CD8-positive, alpha-beta memory T cell (primary cell): ENCODE results near the gene JMY. TPM values are rescaled to one million over a fixed set of nuclear protein-coding genes. Genes with fewer than 3 reads are reported as not detected.

ENCODE experiments used
- CTCF ChIA-PET: fragments of 350-600 bp; sonication (Branson Sonifier 250); formaldehyde crosslinking; loops from one replicate; lab custom pipeline; 2021; ENCODE audit warnings: antibody characterized with exemption; lab: Charles Lee
- POLR2A ChIA-PET: fragments of 350-600 bp; sonication (Branson Sonifier 250); formaldehyde crosslinking; loops from one replicate; lab custom pipeline; 2021; ENCODE audit warnings: antibody characterized with exemption; lab: Charles Lee
- DNase-seq, 5 donors: peaks; one replicate each; pipeline versions ENCODE4 v3.0.0 to v3.0.0-alpha.2; 2020 to 2022; ENCODE audit warnings: mixed read lengths in 1 of 5
- H3K27ac ChIP-seq: one replicate; pipeline ENCODE4 v1.7.0; 2013; ENCODE audit warnings: low read depth, mild to moderate bottlenecking, low read length, moderate library complexity
- H3K27me3 ChIP-seq: 2 replicates; pipeline ENCODE4 v1.7.0; 2013; ENCODE audit warnings: low read length, mild to moderate bottlenecking; ENCODE audit not compliant: insufficient read depth, poor library complexity, severe bottlenecking
- H3K36me3 ChIP-seq: 2 replicates; pipeline ENCODE4 v1.7.0; 2013; ENCODE audit warnings: mild to moderate bottlenecking, low read length, moderate library complexity; ENCODE audit not compliant: insufficient read depth
- H3K4me1 ChIP-seq: 2 replicates; pipeline ENCODE4 v1.7.0; 2013; ENCODE audit warnings: mild to moderate bottlenecking, low read length, moderate library complexity; ENCODE audit not compliant: insufficient read depth
- H3K4me3 ChIP-seq: 2 replicates; pipeline ENCODE4 v1.7.0; 2013; ENCODE audit warnings: mild to moderate bottlenecking, low read length
- H3K9me3 ChIP-seq: 2 replicates; pipeline ENCODE4 v1.7.0; 2013; ENCODE audit warnings: mild to moderate bottlenecking, low read length
- H3K27ac Mint-ChIP-seq, 8 donors: one replicate each; pipeline ENCODE4 v1.8.0; 2020 to 2021; ENCODE audit warnings: mixed read lengths in 8 of 8, mild to moderate bottlenecking in 6 of 8, inconsistent platforms in 3 of 8, moderate library complexity in 3 of 8
- H3K27me3 Mint-ChIP-seq, 2 donors: one replicate each; pipeline ENCODE4 v1.8.0; 2020 to 2021; ENCODE audit warnings: mixed read lengths in 2 of 2, mild to moderate bottlenecking in 1 of 2, moderate library complexity in 1 of 2
- H3K36me3 Mint-ChIP-seq, 3 donors: one replicate each; pipeline ENCODE4 v1.8.0; 2020 to 2021; ENCODE audit warnings: mixed read lengths in 3 of 3, inconsistent platforms in 1 of 3, mild to moderate bottlenecking in 1 of 3
- H3K4me1 Mint-ChIP-seq, 3 donors: one replicate each; pipeline ENCODE4 v1.8.0; 2020 to 2021; ENCODE audit warnings: mixed read lengths in 3 of 3, inconsistent platforms in 1 of 3, mild to moderate bottlenecking in 1 of 3
- H3K4me3 Mint-ChIP-seq, 7 donors: one replicate each; pipeline ENCODE4 v1.8.0; 2020 to 2021; ENCODE audit warnings: mixed read lengths in 7 of 7, mild to moderate bottlenecking in 6 of 7, moderate library complexity in 4 of 7, inconsistent platforms in 2 of 7
- H3K9me3 Mint-ChIP-seq, 5 donors: one replicate each; pipeline ENCODE4 v1.8.0; 2020 to 2022; ENCODE audit warnings: mixed read lengths in 5 of 5, mild to moderate bottlenecking in 3 of 5, moderate library complexity in 2 of 5, inconsistent platforms in 1 of 5
- polyA plus RNA-seq: library from polyadenylated mRNA; unstranded; fragments of 300-500 nt; fragmentation: Illumina TruSeq; gene quantifications from one replicate; pipeline ENCODE4 v1.2.3, GENCODE V29; 2021
- total RNA-seq, 2 experiments: library from RNA; stranded (reverse); gene quantifications; one replicate each; pipeline ENCODE4 v1.2.3, GENCODE V29; 2021

Gene JMY
- total and polyA plus RNA-seq, 3 experiments from 2014 or later: 5.1 to 7.6 (median 7.6) TPM

DNA sequence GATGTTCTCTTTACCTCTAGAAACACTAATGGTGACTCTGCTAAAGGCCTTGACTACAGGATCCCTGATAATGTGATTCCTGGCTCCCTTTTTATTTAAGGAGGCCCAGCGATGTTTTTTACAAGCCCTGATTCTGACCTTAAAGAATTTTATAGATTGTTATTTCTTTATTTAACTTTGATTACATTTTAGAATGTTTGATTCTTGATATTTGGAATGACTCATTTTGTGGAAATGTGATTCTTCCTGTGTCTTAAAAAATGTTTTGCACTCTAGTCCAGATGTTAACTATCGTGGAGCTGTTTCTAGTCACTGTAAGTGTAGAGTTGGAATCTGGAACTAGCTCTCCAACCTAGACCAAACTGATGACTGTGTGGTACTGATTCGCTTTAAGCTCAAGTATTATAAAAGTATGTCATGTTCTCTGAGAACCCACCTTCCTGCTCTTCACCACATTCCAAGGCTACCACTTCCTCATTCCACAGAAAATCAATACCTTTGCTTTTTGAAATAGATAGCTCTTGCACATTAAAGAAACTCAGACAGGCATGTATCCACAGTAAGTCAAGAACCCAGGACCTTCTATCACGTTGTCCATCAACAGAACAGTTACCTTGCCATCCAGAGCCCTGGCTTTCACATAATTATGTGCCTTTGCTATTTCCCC lies 65.2 kb downstream of the JMY start:
- Mint-ChIP-seq H3K27ac (peak overlapping the region in 1 of 8 donors; percentile 86), H3K9me3 (no peaks in the 10 kb centered on the region), H3K27me3 (no peaks in the 10 kb centered on the region), H3K4me1 (peaks cover 0 to 2% (median 2%) of the 10 kb centered on the region in 3 donors), H3K36me3 (peaks cover 9 to 60% (median 26%) of the 10 kb centered on the region in 3 donors), H3K4me3 (no peak overlapping the region)
- Histone ChIP-seq H3K9me3 (no peaks in the 10 kb centered on the region), H3K27me3 (no peaks in the 10 kb centered on the region), H3K36me3 (peaks cover 12% of the 10 kb centered on the region), H3K27ac (no peak overlapping the region), H3K4me3 (no peak overlapping the region), H3K4me1 (no peaks in the 10 kb centered on the region)
- no peak for DNase-seq
- POLR2A ChIA-PET: no interaction called here
- CTCF ChIA-PET: interaction anchor here (0.7 kb wide), 1 partner anchor 126 kb away, joined by 3 read pairs; no protein-coding TSS in a partner anchor

DNA sequence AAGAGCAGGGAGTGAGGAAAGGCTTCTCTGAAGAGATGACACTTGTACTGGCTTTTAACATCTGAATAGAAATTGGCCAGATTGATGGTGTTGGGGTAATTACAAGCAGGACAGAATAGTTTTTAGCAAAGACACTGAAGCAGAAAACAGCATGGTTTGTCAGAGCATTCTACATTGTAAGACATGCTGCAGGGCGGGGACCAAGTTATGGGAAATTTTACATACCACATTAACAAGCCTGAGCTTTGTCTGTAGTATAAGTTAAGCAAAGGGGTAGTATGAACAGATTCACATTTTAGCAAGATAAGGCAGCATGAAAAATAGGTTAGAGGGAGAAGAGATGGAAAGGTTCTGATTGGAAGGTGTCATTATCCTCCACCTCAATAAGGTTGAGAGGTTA lies 66.5 kb downstream of the JMY start:
- Mint-ChIP-seq H3K4me1 (peaks cover 0 to 4% (median 0%) of the 10 kb centered on the region in 3 donors), H3K27ac (no peak overlapping the region), H3K9me3 (no peaks in the 10 kb centered on the region), H3K36me3 (peaks cover 15 to 63% (median 32%) of the 10 kb centered on the region in 3 donors), H3K4me3 (no peak overlapping the region), H3K27me3 (no peaks in the 10 kb centered on the region)
- no peaks in the 10 kb centered on the region for H3K4me1 ChIP-seq
- no peak overlapping the region for H3K4me3 ChIP-seq
- no peaks in the 10 kb centered on the region for H3K9me3 ChIP-seq
- no peak overlapping the region for H3K27ac ChIP-seq
- ChIA-PET POLR2A (no interaction called here), CTCF (no interaction called here)
- H3K36me3 ChIP-seq: peaks cover 18% of the 10 kb centered on the region
- DNase-seq: no peak
- no peaks in the 10 kb centered on the region for H3K27me3 ChIP-seq

GRCh38 chr5:79305706-79306105 lies 69.8 kb downstream of the JMY start:
- Mint-ChIP-seq H3K4me3 (no peak overlapping the region), H3K9me3 (no peaks in the 10 kb centered on the region), H3K27ac (no peak overlapping the region), H3K4me1 (peaks cover 0 to 2% (median 0%) of the 10 kb centered on the region in 3 donors), H3K27me3 (no peaks in the 10 kb centered on the region), H3K36me3 (peaks cover 6 to 62% (median 29%) of the 10 kb centered on the region in 3 donors)
- Histone ChIP-seq H3K36me3 (peaks cover 15% of the 10 kb centered on the region), H3K4me3 (no peak overlapping the region), H3K27ac (no peak overlapping the region), H3K9me3 (no peaks in the 10 kb centered on the region), H3K4me1 (no peaks in the 10 kb centered on the region), H3K27me3 (no peaks in the 10 kb centered on the region)
- ChIA-PET CTCF (no interaction called here), POLR2A (no interaction called here)
- no peak for DNase-seq

DNA sequence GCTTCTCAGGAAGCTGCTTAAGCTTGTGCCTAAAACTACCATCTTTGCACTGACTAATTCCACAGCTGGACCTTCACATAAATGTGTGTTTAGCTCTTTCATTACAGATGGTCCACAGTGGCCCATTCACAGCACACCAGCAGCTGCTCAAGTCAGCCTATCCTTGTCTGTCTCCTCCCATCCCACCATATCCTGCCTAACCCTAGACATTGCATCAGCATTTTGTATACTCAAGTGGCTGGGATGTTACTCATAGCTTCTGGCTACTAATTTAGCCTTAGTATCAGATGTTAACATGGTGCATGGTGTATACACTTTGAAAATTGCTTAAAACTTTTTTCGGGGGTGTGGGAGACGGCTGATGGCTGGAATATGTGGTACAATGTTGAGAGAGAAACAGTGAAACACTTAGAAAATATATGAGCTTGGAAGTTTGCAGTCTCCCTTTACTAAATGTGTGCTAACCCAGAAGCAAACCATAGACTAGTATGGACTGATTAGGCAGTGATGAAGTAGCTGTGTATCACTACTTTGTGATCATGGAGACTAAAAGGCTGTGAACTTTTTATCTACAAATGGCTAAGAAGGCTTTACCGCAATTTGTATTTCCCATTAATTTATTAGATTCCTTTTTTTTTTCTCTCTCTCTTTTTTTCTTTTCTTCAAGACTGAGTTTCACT lies 83.1 kb downstream of the JMY start:
- Histone ChIP-seq H3K27ac (no peak overlapping the region), H3K4me1 (no peaks in the 10 kb centered on the region), H3K27me3 (no peaks in the 10 kb centered on the region), H3K36me3 (peaks cover 19% of the 10 kb centered on the region), H3K9me3 (no peaks in the 10 kb centered on the region), H3K4me3 (no peak overlapping the region)
- peak overlapping the region in 1 of 8 donors; percentile 68 for H3K27ac Mint-ChIP-seq
- peaks cover 9 to 81% (median 27%) of the 10 kb centered on the region in 3 donors for H3K36me3 Mint-ChIP-seq
- H3K9me3 Mint-ChIP-seq: no peaks in the 10 kb centered on the region
- no peaks in the 10 kb centered on the region for H3K27me3 Mint-ChIP-seq
- H3K4me1 Mint-ChIP-seq: no peaks in the 10 kb centered on the region
- no peak overlapping the region for H3K4me3 Mint-ChIP-seq
- ChIA-PET POLR2A (interaction anchor here (0.7 kb wide), 1 partner anchor 143 kb away, joined by 3 read pairs; no protein-coding TSS in a partner anchor), CTCF (no interaction called here)
- no peak for DNase-seq

DNA sequence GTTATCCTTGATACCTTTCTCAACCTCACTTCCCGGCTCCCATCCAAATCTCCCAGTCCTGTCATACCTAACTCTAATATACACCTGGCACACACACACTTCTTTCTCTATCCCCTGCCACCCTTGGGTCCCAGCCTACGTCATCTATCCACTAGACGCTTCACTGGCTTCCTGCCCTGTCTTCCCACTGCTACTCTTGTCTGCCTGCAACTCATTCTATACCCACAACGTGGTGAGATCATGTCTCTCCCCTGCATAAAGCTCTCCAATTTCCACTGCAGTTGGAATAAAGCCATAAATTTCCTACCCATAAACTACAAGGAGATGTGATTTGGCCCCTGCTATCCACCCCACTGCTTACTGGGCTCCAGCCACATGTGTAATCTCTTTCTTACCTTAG lies 93.5 kb downstream of the JMY start:
- Histone ChIP-seq H3K27ac (no peak overlapping the region), H3K4me3 (no peak overlapping the region), H3K27me3 (no peaks in the 10 kb centered on the region), H3K36me3 (no peaks in the 10 kb centered on the region), H3K4me1 (no peaks in the 10 kb centered on the region), H3K9me3 (no peaks in the 10 kb centered on the region)
- H3K4me3 Mint-ChIP-seq: no peak overlapping the region
- H3K4me1 Mint-ChIP-seq: no peaks in the 10 kb centered on the region
- no peak for DNase-seq
- CTCF ChIA-PET: no interaction called here
- H3K27me3 Mint-ChIP-seq: no peaks in the 10 kb centered on the region
- H3K27ac Mint-ChIP-seq: no peak overlapping the region
- no peaks in the 10 kb centered on the region for H3K9me3 Mint-ChIP-seq
- peaks cover 0 to 1% (median 0%) of the 10 kb centered on the region in 3 donors for H3K36me3 Mint-ChIP-seq
- POLR2A ChIA-PET: no interaction called here

DNA sequence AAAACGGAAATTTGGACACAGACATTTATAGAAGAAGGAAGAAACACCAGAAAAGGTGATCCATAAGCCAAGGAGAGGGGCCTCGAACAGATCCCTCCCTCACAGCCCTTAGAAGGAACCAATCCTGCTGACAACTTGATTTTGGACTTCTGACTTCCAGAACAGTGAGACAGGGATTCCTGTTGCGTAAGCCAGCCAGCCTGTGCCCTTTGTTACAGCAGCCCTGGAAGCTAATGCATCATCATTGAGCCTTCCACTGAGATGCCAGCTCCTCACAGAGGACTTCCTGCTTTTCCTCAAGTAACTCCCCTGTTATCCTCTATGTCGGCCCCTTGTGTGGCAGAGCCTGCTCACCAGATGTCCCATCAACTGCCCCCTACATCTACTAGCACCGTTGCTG lies 94.1 kb downstream of the JMY start:
- Histone ChIP-seq H3K36me3 (no peaks in the 10 kb centered on the region), H3K27me3 (no peaks in the 10 kb centered on the region), H3K27ac (no peak overlapping the region), H3K9me3 (no peaks in the 10 kb centered on the region), H3K4me1 (no peaks in the 10 kb centered on the region), H3K4me3 (no peak overlapping the region)
- no peaks in the 10 kb centered on the region for H3K4me1 Mint-ChIP-seq
- H3K36me3 Mint-ChIP-seq: peaks cover 0 to 5% (median 0%) of the 10 kb centered on the region in 3 donors
- no peak overlapping the region for H3K27ac Mint-ChIP-seq
- ChIA-PET CTCF (no interaction called here), POLR2A (no interaction called here)
- no peak overlapping the region for H3K4me3 Mint-ChIP-seq
- DNase-seq: no peak
- H3K27me3 Mint-ChIP-seq: peaks cover 0 to 3% of the 10 kb centered on the region in 2 donors
- H3K9me3 Mint-ChIP-seq: peaks cover 0 to 4% (median 0%) of the 10 kb centered on the region in 5 donors

GRCh38 chr5:79333852-79334557 lies 98.1 kb downstream of the JMY start:
- ChIA-PET POLR2A (no interaction called here), CTCF (no interaction called here)
- Histone ChIP-seq H3K9me3 (no peaks in the 10 kb centered on the region), H3K27me3 (no peaks in the 10 kb centered on the region), H3K27ac (no peak overlapping the region), H3K4me1 (no peaks in the 10 kb centered on the region), H3K4me3 (no peak overlapping the region), H3K36me3 (no peaks in the 10 kb centered on the region)
- Mint-ChIP-seq H3K27me3 (peaks cover 3 to 11% of the 10 kb centered on the region in 2 donors), H3K9me3 (peaks cover 4 to 17% (median 5%) of the 10 kb centered on the region in 5 donors), H3K36me3 (peaks cover 0 to 13% (median 5%) of the 10 kb centered on the region in 3 donors), H3K4me3 (no peak overlapping the region), H3K27ac (no peak overlapping the region), H3K4me1 (no peaks in the 10 kb centered on the region)
- no peak for DNase-seq

DNA sequence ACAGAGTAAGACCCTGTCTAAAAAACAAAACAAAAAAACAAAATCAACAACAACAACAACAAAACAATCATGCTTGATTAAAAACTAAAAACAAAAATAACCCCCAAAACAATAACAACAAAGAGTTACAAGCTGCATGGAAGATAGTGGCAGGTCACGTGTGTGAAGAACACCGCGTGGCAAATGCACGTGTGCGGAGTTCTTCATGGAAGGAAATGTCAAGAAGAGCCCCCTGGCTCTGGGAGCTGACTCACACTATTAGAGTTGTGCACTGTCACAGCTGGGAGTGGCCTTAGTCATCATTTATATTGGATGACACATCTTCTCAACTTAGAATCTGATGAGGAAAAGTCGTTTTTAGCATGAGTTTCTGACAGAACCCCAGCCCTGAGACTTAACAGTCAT lies 110.5 kb downstream of the JMY start:
- DNase-seq: no peak
- no peaks in the 10 kb centered on the region for H3K9me3 Mint-ChIP-seq
- H3K36me3 ChIP-seq: no peaks in the 10 kb centered on the region
- H3K4me1 Mint-ChIP-seq: no peaks in the 10 kb centered on the region
- H3K4me3 ChIP-seq: no peak overlapping the region
- no peaks in the 10 kb centered on the region for H3K9me3 ChIP-seq
- peaks cover 13% of the 10 kb centered on the region in 2 donors for H3K27me3 Mint-ChIP-seq
- H3K36me3 Mint-ChIP-seq: peaks cover 0 to 8% (median 0%) of the 10 kb centered on the region in 3 donors
- H3K4me1 ChIP-seq: no peaks in the 10 kb centered on the region
- H3K4me3 Mint-ChIP-seq: no peak overlapping the region
- H3K27ac ChIP-seq: no peak overlapping the region
- CTCF ChIA-PET: no interaction called here
- POLR2A ChIA-PET: no interaction called here
- peak overlapping the region in 1 of 8 donors; percentile 12 for H3K27ac Mint-ChIP-seq
- H3K27me3 ChIP-seq: no peaks in the 10 kb centered on the region
